CD4-positive, alpha-beta T cell treated with Interleukin-4 for 1 hour (primary cell): Measurements from ENCODE around the gene SLC45A2.
"Not testable (repeated sequence)": the region's sequence is repeated elsewhere in the genome, so short reads cannot be mapped to it uniquely, and the experiment has no call there.

ENCODE experiments used
- DNase-seq, 2 donors: peaks; one replicate each; pipeline ENCODE4 v3.0.0-alpha.2; 2020 to 2022

Gene SLC45A2

DNA sequence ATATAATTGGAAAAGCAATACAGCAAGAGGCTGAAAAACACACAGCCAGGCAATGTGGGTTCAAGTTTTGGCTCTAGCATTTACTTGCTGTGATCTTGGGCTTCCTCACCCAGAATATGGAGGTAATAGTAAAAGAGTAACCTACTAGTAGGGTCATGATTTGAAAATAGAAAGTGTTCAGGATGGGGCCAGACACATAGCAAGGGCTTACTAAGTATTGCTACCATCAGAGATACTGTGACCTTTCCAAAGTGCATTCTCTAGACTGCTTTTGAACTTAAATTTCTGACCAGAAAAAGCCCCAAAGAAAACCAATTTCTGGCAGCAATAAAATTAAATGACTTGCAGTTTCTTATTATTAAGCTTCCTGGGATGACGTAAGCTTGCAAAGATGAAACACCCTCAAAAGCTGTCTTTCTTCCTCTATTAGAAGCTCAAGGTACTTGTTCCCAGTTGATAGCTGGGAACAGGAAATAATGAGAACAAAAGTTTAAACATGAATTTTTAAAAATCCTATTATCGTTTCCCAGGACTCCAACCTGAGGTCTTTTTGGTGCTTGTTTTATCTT, 20.3 kb downstream of the SLC45A2 start:
- no peak for DNase-seq

DNA sequence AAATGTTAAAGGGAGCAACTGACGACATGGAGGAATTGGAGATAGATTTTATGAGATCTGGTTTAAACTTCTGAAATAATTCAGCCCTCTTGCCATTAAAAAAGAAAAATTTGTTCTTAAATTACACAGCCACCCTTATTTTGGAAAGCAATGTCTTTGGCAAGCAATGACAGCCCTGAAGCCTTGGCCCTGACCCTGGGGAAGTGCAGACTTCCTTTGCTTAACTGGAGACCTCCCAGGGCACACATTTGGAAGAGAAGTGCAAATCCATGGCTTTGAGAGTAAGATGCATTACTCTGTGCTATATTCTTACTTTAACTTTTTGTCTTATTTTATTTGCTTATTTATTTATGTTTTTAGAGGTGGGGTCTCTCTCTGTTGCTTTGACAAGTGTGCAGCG, 26.3 kb downstream of the SLC45A2 start:
- DNase-seq, result no peak

DNA sequence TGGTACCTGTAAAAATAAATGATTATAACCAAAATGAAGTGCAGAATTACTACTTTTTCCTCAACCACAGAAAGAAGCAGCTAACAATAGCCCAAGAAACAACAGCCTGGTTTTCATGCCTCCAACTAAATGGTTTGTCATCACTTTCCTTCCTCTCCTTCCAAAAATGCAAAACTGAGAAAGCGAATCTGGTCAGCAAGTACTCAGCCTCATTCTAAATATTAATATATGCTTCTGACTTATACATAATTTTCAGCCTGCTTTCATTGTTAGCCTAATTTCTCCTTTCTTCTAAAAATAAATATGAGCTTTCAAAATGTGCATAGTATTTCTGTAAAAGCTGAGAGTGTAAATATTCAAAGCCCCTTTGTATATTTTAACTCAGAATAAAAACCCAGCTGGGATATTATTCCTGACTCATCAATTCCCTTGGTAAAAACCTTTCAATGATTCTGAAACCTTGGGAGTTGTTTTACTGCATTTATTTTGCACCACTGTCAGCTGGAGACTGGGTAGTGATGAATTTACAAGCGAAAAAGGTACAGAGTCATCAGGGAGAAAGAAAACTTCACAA, 26.8 kb downstream of the SLC45A2 start:
- no peak for DNase-seq

DNA sequence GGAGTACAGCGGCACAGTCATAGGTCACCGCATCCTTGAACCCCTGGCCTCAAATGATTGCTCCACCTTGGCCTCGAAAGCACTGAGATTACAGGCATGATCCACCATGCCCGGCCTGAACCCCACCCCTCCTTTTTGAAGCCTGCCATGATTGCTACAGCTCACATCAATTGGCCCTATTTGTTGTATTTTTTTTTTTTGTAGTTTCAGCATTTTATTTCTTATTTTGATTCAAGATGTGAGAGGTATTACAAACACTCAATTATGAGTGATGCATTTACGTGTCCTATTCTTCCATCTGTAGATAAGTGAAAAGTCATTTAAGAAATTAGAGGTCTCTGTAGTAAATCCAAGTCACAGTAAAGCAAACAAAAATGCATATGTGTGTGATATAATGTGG, 32.3 kb downstream of the SLC45A2 start:
- not testable (repeated sequence) for DNase-seq

DNA sequence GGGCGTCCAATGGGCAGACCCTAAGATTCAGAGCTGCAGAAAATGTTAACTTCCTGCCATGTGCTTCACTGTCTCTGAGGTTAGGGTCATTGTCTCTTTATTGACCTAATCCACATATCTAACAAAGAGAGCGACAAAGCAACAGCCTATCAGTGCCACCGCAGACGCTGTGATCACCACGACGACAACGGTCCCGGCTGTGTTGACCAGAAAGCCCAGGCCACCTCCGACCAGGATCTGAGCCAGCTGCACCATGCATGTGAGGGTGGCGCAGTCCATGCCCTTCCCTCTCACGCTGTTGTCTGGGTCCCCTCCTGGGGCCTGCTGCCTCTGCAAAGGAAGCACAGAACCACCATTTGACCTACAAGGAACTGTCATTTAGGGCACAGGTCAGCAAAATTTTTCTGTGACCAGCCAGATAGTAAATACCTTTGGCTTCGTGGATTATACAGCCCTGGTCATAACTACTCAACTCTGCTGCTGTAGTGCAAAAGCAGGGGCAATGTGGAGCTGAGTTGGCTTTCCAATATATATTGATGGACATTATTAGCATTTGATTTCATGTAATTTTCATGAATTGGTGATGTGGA, 39.9 kb downstream of the SLC45A2 start:
- DNase-seq, result no peak

DNA sequence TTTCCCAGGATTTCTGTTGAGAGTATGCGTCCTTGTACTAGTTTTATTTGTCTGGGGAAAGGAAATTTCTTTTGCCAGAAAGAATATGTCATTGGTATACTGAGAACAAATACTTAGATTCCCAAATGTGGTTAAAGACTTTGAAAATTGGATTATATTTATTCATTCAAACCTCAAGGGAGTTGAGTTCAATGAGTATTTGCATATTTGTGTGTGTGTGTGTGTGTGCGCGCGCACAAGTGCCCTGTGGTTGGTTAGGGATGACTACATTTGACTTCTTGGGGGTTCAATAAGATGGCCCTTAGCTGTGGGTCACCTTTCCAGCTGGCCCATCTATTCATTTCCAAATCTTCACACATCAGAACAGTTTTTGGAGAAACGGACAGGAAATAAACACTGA, 43.4 kb downstream of the SLC45A2 start:
- no peak for DNase-seq

DNA sequence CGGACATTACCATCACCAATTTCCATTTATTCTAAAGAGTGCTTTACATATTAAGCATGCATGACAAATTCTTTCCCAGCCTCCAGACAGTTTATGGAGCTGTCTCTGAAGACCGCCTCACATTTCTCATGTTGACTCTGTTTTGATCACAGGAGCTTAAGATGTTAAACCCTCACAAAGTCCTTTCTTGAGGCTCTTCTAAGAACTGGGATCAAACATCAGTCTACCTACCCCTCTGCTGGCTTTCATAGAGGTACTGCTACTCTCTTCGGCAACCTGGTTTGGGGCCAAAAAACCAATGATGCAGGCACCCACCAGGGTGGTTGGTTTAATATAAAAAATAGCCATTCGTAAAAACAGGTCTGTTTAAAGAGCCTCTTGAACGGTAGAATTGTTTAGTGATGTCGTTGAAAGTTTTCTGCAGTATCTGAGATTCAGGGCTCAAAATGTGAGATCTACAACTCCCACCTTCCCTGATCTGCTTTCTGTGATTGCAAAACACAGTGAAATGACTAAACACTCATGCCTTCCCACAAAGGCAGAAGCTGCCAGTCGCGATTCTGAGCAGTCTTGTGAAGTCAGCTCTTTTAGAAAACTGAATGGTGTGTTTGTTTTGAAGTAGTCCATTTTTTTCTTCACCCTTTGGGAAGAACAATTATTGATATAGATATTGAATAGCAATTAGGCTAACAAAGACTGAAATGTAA, 44.8 kb downstream of the SLC45A2 start:
- DNase-seq, result no peak

DNA sequence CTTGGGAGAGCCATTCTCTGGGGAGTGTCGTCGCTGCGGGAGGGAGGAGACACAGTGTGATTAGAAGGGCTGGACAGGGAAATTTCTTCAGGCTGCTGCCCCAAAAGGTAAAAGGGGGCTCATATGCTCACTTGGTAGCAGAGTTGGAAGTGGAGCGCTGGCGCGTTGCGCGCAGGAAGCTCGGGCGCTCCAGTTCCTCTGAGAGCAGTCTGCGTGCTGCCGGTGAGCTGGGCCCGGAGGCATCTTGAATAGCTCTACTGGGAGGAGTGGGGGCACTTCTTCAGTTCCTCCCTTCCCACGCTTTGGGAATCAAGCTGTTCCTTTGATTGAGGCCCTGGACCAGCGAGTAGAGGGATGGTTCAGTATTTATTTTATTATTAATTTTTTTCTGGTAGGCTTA, 45.6 kb downstream of the SLC45A2 start:
- DNase-seq, result no peak

DNA sequence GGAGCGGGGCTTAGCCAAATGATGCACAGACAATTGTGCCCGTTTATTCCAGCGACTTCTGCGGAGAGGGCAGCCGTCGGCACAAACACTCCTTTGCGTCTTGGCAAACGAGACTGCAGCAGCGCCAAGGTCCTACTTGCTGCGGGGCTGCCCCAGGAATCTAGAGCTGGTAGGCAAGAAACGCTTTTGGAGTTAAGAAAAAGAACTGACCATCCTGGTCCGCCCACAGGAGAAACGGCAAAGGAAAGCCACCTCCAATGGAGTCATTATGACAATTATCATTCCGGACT, 46.0 kb downstream of the SLC45A2 start:
- no peak for DNase-seq

DNA sequence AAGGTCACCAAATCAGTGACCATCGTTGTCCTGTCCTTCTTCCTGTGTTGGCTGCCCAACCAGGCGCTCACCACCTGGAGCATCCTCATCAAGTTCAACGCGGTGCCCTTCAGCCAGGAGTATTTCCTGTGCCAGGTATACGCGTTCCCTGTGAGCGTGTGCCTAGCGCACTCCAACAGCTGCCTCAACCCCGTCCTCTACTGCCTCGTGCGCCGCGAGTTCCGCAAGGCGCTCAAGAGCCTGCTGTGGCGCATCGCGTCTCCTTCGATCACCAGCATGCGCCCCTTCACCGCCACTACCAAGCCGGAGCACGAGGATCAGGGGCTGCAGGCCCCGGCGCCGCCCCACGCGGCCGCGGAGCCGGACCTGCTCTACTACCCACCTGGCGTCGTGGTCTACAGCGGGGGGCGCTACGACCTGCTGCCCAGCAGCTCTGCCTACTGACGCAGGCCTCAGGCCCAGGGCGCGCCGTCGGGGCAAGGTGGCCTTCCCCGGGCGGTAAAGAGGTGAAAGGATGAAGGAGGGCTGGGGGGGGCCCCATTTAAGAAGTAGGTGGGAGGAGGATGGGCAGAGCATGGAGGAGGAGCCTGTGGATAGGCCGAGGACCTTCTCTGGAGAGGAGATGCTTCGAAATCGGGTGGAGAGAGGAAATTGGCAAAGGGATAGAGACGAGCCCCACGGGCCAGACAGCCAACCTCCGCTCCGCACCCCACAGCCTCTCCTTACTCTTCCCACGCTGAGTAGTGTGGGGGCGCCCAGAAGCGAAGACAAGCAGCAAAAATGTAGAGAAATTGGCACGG, 46.6 kb downstream of the SLC45A2 start:
- DNase-seq, result no peak

DNA sequence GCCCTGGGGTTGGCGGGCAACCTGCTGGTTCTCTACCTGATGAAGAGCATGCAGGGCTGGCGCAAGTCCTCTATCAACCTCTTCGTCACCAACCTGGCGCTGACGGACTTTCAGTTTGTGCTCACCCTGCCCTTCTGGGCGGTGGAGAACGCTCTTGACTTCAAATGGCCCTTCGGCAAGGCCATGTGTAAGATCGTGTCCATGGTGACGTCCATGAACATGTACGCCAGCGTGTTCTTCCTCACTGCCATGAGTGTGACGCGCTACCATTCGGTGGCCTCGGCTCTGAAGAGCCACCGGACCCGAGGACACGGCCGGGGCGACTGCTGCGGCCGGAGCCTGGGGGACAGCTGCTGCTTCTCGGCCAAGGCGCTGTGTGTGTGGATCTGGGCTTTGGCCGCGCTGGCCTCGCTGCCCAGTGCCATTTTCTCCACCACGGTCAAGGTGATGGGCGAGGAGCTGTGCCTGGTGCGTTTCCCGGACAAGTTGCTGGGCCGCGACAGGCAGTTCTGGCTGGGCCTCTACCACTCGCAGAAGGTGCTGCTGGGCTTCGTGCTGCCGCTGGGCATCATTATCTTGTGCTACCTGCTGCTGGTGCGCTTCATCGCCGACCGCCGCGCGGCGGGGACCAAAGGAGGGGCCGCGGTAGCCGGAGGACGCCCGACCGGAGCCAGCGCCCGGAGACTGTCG, 47.3 kb downstream of the SLC45A2 start:
- DNase-seq, result no peak

DNA sequence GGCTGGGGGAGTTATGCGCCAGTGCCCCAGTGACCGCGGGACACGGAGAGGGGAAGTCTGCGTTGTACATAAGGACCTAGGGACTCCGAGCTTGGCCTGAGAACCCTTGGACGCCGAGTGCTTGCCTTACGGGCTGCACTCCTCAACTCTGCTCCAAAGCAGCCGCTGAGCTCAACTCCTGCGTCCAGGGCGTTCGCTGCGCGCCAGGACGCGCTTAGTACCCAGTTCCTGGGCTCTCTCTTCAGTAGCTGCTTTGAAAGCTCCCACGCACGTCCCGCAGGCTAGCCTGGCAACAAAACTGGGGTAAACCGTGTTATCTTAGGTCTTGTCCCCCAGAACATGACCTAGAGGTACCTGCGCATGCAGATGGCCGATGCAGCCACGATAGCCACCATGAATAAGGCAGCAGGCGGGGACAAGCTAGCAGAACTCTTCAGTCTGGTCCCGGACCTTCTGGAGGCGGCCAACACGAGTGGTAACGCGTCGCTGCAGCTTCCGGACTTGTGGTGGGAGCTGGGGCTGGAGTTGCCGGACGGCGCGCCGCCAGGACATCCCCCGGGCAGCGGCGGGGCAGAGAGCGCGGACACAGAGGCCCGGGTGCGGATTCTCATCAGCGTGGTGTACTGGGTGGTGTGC, 48.0 kb downstream of the SLC45A2 start, which contains the start of gene RXFP3:
Gene RXFP3, plus strand, starts transcription at position 6 of the 636 bp plus-strand sequence. Its CDS starts 355 bp downstream, at position 361.
- DNase-seq, result no peak

DNA sequence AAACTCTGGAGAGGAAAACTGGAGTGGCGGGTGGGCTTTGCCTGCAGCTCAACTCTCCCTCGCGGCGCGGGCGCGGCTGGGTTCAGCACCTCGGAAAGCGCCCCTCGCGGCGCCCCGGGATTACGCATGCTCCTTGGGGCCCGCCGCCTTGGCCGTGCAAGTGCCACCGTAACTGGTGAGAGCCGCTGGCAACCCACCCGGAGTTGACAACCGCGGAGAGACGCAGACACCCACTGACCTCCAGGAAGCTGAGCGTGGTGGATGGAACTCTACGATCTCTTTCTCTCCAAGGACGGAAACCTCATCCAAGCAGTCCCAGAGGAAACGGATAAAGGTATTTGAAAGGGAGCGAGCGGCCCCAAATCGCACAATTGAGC, 48.5 kb downstream of the SLC45A2 start:
- peak in 1 of 2 donors; percentile 15 for DNase-seq

DNA sequence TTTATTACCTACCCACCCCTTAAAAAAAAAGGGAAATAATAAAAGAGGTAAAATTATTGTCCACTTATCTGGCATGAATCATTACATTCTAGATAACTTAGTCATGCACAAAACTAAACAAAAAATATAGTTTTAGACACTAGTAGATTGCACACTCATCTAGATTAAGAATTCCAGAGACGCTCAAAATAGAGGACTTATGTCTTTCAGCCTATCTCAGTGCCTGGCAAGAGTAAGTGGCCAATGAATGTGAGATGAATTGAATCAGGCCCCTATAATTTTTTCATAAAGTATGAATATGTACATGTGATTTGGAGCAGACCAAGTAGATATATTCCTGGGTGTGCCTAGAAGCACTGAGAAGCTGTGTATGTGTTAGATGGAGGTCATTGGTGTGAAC, 50.3 kb downstream of the SLC45A2 start:
- no peak for DNase-seq

DNA sequence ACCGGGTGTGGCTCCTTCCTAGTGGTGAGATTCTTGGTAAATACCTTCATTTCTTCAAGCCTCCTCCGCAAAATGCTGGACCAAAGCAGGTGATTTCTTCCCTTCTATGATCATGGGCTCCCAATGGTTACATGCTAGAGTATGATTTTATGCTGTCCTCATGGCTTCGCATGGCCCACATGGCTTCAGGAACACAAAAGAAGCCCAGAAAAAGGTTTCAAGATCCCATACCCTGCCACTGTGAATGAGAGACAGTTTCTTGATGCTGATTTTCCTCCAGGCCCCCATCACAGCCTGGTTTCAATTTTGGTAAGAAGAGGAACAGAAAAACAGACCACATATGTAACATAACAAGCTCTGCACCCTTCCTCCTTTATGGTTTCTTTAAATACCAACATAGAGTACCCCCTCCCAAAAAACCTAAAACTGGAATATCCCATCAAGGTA, 50.7 kb downstream of the SLC45A2 start:
- no peak for DNase-seq

DNA sequence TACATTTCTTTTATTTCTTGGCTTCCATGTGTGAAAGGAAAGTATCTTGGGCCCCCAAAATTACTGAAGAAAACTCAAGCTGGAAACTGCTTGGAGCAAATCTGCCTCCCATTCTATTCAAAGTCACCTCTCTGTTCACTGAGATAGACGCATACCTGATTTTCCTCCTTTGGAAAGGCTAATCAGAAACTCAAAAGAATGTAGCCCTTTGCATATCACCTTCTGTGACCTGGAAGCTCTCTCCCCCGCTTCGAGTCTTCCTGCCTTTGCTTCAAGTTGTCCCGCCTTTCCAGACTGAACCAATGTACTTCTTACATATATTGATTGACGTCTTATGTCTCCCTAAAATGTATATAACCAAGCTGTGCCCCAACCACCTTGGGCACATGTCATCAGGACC, 53.4 kb downstream of the SLC45A2 start:
- no peak for DNase-seq

DNA sequence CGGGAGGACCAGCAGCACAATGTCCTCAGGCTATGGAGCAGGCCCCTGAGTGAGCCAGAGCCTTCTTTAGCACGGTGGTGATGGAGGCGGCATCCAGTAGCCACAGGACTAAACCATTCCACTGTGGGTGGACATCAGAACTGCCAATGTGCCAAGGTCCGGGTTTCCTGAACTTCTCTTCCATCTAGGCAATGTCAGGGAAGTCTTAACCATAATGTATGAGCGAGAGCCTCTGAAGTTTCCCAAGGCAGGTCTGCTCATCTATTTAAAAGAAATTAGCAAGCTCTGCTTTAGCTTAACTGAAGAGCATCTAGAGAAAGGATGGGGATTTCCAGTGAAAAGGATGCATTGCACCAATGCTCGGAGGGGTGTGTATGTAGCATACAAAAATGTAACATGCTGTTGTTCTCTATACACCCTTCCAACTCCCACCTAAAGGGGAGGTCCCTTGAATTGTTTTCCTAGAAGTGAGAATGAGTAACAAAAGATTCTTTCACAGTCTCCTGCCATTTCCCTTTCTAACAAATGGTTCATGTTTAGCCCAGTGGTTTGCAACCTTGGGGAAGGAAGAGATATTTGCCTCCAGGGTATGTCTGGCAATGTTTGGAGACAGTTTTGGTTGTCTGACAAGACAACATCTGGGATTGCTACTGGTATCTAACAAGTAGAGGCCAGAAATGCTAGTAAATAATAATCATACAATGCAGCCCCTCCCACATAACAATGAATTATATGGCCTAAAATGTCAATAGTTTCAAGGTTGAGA, 54.4 kb downstream of the SLC45A2 start:
- no peak for DNase-seq

DNA sequence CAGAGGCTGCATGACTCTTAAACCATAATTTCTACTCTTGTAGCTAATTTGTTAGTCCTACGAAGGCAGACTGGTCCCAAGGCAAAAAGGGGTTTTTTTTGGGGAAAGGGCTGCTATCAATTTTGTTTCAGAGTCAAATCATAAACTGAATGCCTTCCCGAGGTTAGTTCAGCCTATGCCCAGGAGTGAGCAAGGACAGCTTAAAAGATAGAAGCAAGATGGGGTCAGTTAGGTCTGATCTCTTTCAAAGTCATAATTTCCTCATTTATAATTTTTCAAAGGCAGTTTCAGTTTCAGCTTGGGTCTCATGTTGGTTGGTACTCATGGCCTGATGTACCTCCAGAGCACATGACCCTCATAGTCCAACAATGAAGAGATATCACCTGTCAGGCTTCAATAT, 56.2 kb downstream of the SLC45A2 start:
- DNase-seq, result no peak

DNA sequence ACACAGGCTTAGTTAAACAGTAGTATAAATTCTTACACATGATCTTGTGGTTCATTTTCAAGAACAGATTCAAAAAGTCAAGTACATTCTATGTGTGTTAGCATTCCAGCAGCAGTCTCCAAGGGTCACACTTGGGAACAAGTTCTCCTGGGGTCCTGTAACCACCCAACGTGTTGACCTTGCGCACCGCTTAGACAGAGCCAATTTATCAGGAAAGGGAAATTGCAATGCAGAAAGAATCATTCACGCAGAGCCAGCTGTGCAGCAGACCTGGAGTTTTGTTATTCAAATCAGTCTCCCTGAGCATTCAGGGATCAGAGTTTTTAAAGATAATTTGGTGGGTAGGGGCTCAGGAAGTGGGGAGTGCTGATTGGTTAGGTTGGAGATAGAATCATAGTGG, 56.8 kb downstream of the SLC45A2 start:
- DNase-seq, result no peak

DNA sequence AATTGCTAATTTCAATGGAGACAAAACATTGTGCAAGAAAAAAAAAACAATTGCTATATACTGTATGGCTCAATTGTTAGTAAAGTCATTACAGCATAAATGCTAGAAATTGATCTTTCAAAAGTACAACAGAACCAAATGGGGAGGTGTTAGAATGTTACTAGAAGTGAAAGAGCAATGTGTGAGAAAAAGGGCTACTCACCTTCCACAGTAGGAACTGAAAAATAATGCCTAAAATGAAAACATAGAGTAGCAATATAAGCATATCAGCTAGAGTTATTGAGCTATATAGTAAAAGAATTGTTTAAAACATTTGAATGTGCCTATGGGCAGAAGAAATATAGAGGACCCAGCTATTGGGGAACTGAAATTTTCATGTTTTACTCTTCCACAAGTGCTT, 59.2 kb downstream of the SLC45A2 start:
- DNase-seq, result no peak

DNA sequence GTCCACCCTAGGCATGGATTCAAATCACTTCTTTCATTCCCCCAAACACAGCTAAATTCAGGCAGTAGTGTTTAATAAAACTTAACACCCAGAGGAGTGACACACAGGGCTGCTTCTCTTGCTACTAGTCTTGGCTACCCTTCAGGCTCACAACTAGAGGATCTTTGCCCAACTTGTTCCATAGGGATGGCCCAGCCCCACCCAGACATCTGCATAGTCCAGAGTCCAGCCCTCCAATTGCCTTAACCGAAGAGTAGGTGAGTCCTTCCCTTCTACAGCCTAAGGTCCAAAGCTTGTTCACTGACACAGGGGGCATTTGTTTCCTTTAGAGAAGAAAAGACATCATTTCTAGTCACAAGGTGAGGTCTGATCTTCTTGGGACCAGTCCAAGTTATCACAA, 63.5 kb downstream of the SLC45A2 start:
- DNase-seq, result no peak

DNA sequence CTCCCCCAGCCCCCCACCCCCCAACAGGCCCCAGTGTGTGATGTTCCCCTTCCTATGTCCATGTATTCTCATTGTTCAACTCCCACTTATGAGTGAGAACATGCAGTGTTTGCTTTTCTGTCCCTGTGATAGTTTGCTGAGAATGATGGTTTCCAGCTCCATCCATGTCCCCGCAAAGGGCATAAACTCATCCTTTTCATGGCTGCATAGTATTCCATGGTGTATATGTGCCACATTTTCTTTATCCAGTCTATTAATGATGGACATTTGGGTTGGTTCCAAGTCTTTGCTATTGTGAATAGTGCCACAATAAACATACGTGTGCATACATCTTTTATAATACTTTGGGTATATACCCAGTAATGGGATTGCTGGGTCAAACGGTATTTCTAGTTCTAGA, 69.6 kb downstream of the SLC45A2 start:
- not testable (repeated sequence) for DNase-seq
